Measurements from ENCODE around the gene EPN3. TPM values are rescaled to one million over a fixed set of nuclear protein-coding genes. Genes with fewer than 3 reads are reported as not detected.

EPN3 gene
- total RNA-seq, 1 donor from 2014 or later, result not detected

- peaks cover 25% of the 10 kb centered on the region for H3K4me1 Mint-ChIP-seq (ENCODE audit: low read depth)
- H3K27ac Mint-ChIP-seq (ENCODE audit: unreplicated experiment), result peak overlapping the region; percentile 76
- H3K36me3 Mint-ChIP-seq (ENCODE audit: low read depth), result no peaks in the 10 kb centered on the region
- H3K27me3 Mint-ChIP-seq (ENCODE audit: low read depth), result no peaks in the 10 kb centered on the region
- DNase-seq (ENCODE audit: low spot score), result peak; percentile 51
- no peaks in the 10 kb centered on the region for H3K9me3 Mint-ChIP-seq (ENCODE audit: low read depth)
- TF ChIP-seq, protein P1, sequence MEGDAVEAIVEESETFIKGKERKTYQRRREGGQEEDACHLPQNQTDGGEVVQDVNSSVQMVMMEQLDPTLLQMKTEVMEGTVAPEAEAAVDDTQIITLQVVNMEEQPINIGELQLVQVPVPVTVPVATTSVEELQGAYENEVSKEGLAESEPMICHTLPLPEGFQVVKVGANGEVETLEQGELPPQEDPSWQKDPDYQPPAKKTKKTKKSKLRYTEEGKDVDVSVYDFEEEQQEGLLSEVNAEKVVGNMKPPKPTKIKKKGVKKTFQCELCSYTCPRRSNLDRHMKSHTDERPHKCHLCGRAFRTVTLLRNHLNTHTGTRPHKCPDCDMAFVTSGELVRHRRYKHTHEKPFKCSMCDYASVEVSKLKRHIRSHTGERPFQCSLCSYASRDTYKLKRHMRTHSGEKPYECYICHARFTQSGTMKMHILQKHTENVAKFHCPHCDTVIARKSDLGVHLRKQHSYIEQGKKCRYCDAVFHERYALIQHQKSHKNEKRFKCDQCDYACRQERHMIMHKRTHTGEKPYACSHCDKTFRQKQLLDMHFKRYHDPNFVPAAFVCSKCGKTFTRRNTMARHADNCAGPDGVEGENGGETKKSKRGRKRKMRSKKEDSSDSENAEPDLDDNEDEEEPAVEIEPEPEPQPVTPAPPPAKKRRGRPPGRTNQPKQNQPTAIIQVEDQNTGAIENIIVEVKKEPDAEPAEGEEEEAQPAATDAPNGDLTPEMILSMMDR (IDR thresholded peaks at IDR 0.05), result no peak
- H3K4me3 Mint-ChIP-seq (ENCODE audit: unreplicated experiment), result peak overlapping the region; percentile 73
Observed at GRCh38 chr17:50508573-50509460, 23.7 kb upstream of the EPN3 start.

- Mint-ChIP-seq H3K27me3 (ENCODE audit: low read depth) (no peaks in the 10 kb centered on the region), H3K4me1 (ENCODE audit: low read depth) (peaks cover 43% of the 10 kb centered on the region), H3K9me3 (ENCODE audit: low read depth) (no peaks in the 10 kb centered on the region), H3K4me3 (ENCODE audit: unreplicated experiment) (no peak overlapping the region), H3K36me3 (ENCODE audit: low read depth) (no peaks in the 10 kb centered on the region), H3K27ac (ENCODE audit: unreplicated experiment) (peak overlapping the region; percentile 32)
- TF ChIP-seq, protein P1 (IDR thresholded peaks at IDR 0.05), result no peak
- no peak for DNase-seq (ENCODE audit: low spot score)
Observed at GRCh38 chr17:50511058-50511457, 21.5 kb upstream of the EPN3 start.

GRCh38 chr17:50513495-50513894, 19.0 kb upstream of the EPN3 start:
- Mint-ChIP-seq H3K9me3 (ENCODE audit: low read depth) (no peaks in the 10 kb centered on the region), H3K27ac (ENCODE audit: unreplicated experiment) (no peak overlapping the region), H3K4me1 (ENCODE audit: low read depth) (peaks cover 51% of the 10 kb centered on the region), H3K4me3 (ENCODE audit: unreplicated experiment) (no peak overlapping the region), H3K27me3 (ENCODE audit: low read depth) (no peaks in the 10 kb centered on the region), H3K36me3 (ENCODE audit: low read depth) (no peaks in the 10 kb centered on the region)
- DNase-seq (ENCODE audit: low spot score), result no peak
- TF ChIP-seq, protein P1 (IDR thresholded peaks at IDR 0.05), result no peak

GRCh38 chr17:50514388-50514787, 18.1 kb upstream of the EPN3 start:
- H3K27me3 Mint-ChIP-seq (ENCODE audit: low read depth), result no peaks in the 10 kb centered on the region
- H3K36me3 Mint-ChIP-seq (ENCODE audit: low read depth), result no peaks in the 10 kb centered on the region
- H3K9me3 Mint-ChIP-seq (ENCODE audit: low read depth), result no peaks in the 10 kb centered on the region
- peak overlapping the region; percentile 73 for H3K27ac Mint-ChIP-seq (ENCODE audit: unreplicated experiment)
- H3K4me3 Mint-ChIP-seq (ENCODE audit: unreplicated experiment), result no peak overlapping the region
- peak; percentile 25 for DNase-seq (ENCODE audit: low spot score)
- TF ChIP-seq, protein P1 (IDR thresholded peaks at IDR 0.05), result no peak
- H3K4me1 Mint-ChIP-seq (ENCODE audit: low read depth), result peaks cover 50% of the 10 kb centered on the region

- peaks cover 50% of the 10 kb centered on the region for H3K4me1 Mint-ChIP-seq (ENCODE audit: low read depth)
- H3K36me3 Mint-ChIP-seq (ENCODE audit: low read depth), result no peaks in the 10 kb centered on the region
- H3K27ac Mint-ChIP-seq (ENCODE audit: unreplicated experiment), result peak overlapping the region; percentile 73
- no peaks in the 10 kb centered on the region for H3K9me3 Mint-ChIP-seq (ENCODE audit: low read depth)
- H3K27me3 Mint-ChIP-seq (ENCODE audit: low read depth), result no peaks in the 10 kb centered on the region
- H3K4me3 Mint-ChIP-seq (ENCODE audit: unreplicated experiment), result peak overlapping the region; percentile 27
- DNase-seq (ENCODE audit: low spot score), result peak; percentile 26
- TF ChIP-seq, protein P1 (IDR thresholded peaks at IDR 0.05), result no peak
Observed at GRCh38 chr17:50514936-50515702, 17.4 kb upstream of the EPN3 start.

All from chondrocyte (in vitro differentiated cells).